HUES48 (cell line): ENCODE data around the gene PRDM8.

Source experiments
- H3K27ac ChIP-seq: one replicate; pipeline ENCODE4 v1.7.0; 2013; ENCODE audit warnings: low read depth, low read length, inconsistent platforms
- H3K27me3 ChIP-seq: 2 replicates; pipeline ENCODE4 v1.6.1; 2013; ENCODE audit warnings: mild to moderate bottlenecking, low read length; ENCODE audit not compliant: control insufficient read depth, insufficient read depth
- H3K36me3 ChIP-seq: 2 replicates; pipeline ENCODE4 v1.6.1; 2013; ENCODE audit warnings: low read length; ENCODE audit not compliant: control insufficient read depth, insufficient read depth
- H3K4me1 ChIP-seq: 2 replicates; pipeline ENCODE4 v1.6.1; 2013; ENCODE audit warnings: mild to moderate bottlenecking, low read length; ENCODE audit not compliant: control insufficient read depth, insufficient read depth
- H3K4me3 ChIP-seq: 2 replicates; pipeline ENCODE4 v1.5.1; 2013; ENCODE audit warnings: mild to moderate bottlenecking, low read depth, low read length
- H3K9ac ChIP-seq: 2 replicates; pipeline ENCODE4 v1.6.1; 2013; ENCODE audit warnings: mild to moderate bottlenecking, low read depth, low read length, moderate library complexity
- H3K9me3 ChIP-seq: 2 replicates; pipeline ENCODE4 v1.6.1; 2013; ENCODE audit warnings: low read length; ENCODE audit not compliant: control insufficient read depth, insufficient read depth

The PRDM8 gene

DNA sequence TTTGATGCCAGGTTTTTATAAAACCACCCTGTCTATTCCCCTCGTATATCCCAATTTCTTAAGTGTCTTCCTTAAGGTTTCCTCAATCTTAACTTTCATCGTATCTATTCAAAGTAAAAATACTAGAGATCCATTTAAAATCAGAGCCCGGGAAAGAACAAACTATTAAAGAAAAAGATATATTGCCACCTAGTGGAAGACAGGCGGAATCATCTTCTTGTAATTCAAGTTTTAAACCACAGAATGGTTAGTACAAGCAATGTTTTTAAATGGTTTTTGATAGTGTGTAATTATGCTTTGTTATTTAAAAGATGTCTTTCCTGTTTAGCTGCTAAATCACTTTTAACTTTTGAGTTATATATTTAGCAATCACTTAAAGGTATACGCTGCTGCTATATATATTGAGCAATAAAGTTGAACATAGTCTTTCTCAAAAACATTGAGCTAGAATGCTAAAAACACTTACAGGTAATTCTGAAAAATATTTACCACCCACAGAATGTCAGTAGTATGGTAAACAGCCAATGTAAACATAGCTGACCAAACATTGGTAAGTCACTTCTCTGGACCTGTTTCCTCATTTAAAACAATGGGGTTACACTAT is 18.2 kb downstream of the PRDM8 start:
- no peak overlapping the region for H3K4me3 ChIP-seq
- no peak overlapping the region for H3K27ac ChIP-seq
- H3K4me1 ChIP-seq: no peaks in the 10 kb centered on the region
- H3K9me3 ChIP-seq: no peaks in the 10 kb centered on the region
- H3K9ac ChIP-seq: no peak overlapping the region
- peaks cover 65% of the 10 kb centered on the region for H3K27me3 ChIP-seq
- H3K36me3 ChIP-seq: no peaks in the 10 kb centered on the region

DNA sequence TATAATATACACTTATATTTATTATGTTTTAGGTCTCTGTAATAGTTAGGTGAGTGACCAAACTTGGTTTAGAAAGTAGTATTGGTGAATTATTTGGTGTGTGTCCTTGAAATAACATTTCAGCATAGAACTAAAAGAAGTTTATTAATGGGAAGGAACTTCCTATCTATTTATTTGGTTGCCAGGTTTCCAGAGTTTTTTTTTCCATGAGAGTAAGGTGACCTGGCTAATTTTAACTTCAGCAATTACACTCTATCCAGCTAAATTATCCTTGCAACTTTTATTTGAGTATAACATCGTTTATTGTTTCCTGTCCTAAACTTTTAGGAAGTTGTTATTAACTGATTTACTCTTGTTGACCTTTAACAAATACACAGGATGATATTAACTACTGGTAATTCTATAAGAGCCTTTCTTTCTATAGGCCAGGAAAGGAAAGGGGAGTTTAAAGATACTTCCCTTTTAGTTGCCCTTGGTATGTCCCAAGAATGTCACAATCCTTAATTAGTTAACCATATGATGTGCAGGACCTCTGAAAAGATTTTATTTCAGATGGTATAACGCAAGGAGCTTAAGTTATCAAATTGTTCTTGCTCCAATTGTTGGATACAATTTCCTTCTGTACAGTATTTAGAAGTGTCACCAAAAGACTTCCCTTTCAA is 18.9 kb downstream of the PRDM8 start:
- Histone ChIP-seq H3K27me3 (peaks cover 58% of the 10 kb centered on the region), H3K36me3 (no peaks in the 10 kb centered on the region), H3K9ac (no peak overlapping the region), H3K27ac (no peak overlapping the region), H3K4me1 (no peaks in the 10 kb centered on the region), H3K4me3 (no peak overlapping the region), H3K9me3 (no peaks in the 10 kb centered on the region)

DNA sequence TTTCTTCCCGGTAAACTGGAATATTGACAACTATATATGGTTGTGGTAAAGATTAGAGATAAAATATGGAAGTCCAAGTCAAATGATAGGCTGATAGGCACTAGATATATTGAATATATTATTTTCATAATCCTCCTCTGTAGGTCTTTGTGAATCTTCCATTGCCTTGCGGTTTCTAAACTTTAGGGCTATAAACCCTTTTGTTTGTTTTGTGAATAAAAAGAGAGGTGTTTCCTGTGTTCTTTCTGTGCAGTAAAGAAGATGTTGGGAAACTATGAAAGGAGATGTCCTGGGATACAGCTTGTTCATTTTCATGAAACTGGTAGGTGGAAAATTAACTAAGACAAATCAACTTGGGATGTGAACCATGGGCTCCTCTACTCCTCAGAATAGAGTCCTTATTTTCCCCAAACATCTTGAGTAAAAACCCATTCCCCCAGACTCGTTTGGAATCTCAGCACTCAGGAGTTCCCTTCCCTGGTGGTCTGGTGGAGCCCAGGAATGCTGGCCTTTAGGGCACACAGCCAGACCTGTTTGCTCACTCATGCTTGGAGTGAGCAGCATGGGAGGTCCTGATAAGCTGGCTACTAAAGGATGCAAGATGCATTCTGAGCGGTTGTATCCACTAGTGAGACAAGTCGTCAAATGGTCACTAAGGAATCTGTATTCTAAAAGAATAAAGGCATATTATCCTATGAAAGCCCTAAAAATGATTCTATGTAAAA is 22.2 kb downstream of the PRDM8 start:
- no peak overlapping the region for H3K9ac ChIP-seq

DNA sequence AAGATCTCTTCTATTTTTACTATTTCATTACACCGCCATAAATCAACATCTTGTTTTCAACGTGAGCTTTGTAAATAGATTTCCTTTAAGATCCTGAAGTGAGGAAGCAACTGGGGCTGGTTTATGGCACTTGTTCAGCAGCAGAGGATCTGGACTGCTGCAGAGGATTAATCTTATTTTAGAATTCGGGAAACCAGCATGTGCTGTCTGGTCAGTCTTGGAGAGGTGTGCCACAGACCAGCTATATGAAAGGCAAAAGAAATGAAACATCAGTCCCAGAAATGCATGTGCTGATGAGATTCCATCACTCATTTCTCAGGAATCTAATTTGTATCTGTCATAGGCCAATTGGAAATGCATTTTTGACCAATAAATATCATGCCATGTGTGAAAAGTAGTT is 23.4 kb downstream of the PRDM8 start:
- Histone ChIP-seq H3K4me1 (no peaks in the 10 kb centered on the region), H3K36me3 (no peaks in the 10 kb centered on the region), H3K9me3 (no peaks in the 10 kb centered on the region), H3K27me3 (peaks cover 21% of the 10 kb centered on the region), H3K9ac (no peak overlapping the region), H3K27ac (no peak overlapping the region), H3K4me3 (no peak overlapping the region)

More for the DNA sequence above, 22.2 kb downstream of the PRDM8 start:
- Histone ChIP-seq H3K9me3 (no peaks in the 10 kb centered on the region), H3K27ac (no peak overlapping the region), H3K27me3 (peaks cover 30% of the 10 kb centered on the region), H3K4me1 (no peaks in the 10 kb centered on the region), H3K36me3 (no peaks in the 10 kb centered on the region), H3K4me3 (no peak overlapping the region)

DNA sequence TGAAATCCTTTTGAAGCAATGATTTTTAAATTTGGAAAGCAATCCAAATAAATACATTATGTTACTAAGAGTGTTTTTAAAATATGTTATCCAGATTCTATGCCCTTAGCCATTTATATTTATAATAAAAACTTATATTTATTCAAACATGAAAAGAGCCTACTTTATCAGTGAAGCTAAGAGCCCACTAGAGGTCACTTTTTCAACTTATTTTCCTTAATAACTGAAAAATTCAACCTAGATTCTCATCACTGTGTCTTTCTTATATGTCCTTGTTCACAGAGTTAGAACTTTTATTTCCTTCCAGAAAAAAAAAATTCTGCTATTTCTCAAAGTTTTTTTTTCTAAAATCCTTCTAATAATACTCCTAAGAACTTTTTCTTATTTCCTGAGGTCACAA is 23.9 kb downstream of the PRDM8 start:
- H3K9me3 ChIP-seq: no peaks in the 10 kb centered on the region
- H3K9ac ChIP-seq: no peak overlapping the region
- H3K4me1 ChIP-seq: no peaks in the 10 kb centered on the region
- H3K36me3 ChIP-seq: no peaks in the 10 kb centered on the region
- H3K4me3 ChIP-seq: no peak overlapping the region
- H3K27ac ChIP-seq: no peak overlapping the region
- peaks cover 18% of the 10 kb centered on the region for H3K27me3 ChIP-seq

DNA sequence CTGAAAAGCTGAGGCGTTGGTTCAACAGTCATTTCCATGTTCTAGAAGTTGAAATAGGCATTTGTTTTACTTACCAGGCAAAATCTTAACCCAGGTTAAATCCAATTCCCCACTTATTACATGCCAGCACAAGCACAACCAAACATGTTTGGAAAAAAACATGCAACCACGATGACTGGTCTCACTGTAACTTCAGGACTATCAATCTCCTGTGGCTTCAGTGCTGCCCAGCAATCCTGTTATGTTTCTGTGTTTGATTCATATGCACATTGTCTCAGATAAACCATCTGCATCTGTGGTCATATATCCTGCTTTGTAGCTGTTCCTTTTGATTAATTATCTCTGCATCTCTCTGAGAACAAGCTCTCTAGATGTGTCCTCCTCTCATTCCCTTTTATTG is 28.3 kb downstream of the PRDM8 start:
- no peaks in the 10 kb centered on the region for H3K9me3 ChIP-seq
- no peak overlapping the region for H3K4me3 ChIP-seq
- no peaks in the 10 kb centered on the region for H3K36me3 ChIP-seq
- no peaks in the 10 kb centered on the region for H3K4me1 ChIP-seq
- H3K27me3 ChIP-seq: no peaks in the 10 kb centered on the region
- no peak overlapping the region for H3K27ac ChIP-seq
- no peak overlapping the region for H3K9ac ChIP-seq

DNA sequence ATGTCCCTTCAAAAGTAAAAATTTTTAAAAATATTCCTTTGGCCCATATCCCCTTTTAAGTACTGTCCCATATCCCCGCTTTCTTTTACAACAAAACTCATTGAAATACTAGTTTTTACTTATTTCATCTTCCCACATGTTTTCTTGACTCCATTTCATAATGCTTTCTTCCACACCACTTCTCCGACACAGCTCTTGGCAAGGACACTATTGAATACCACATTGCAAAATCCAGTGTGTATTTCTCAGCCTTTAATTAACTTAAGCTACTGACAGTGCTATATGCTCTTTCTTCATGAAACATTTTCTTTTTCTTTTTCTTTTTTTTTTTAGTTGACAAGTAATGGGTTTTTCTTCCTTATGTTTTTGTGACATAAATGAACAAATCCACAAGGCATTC is 28.8 kb downstream of the PRDM8 start:
- Histone ChIP-seq H3K4me1 (no peaks in the 10 kb centered on the region), H3K9ac (no peak overlapping the region), H3K27ac (no peak overlapping the region), H3K36me3 (no peaks in the 10 kb centered on the region), H3K9me3 (no peaks in the 10 kb centered on the region), H3K27me3 (no peaks in the 10 kb centered on the region), H3K4me3 (no peak overlapping the region)

DNA sequence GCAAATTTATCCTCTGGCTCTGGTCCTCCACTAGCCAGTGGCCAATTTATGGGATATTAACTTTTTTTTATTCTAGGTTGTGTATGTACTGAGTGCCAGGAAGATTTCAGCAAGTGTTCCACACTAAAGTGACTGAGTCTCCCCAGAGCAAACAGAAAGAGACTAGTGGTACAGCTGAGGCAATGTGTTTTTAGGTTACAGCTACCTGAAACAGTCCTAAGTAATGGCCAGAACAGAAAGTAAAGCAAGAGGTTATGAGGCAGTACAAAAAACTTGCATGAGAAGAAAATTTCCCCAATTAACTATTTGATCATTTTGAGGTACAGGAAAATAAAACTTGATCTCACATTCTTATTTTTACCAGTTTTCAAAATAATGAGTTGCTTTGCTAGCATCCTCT is 31.2 kb downstream of the PRDM8 start:
- H3K27me3 ChIP-seq: no peaks in the 10 kb centered on the region
- H3K36me3 ChIP-seq: no peaks in the 10 kb centered on the region
- no peaks in the 10 kb centered on the region for H3K9me3 ChIP-seq
- no peak overlapping the region for H3K27ac ChIP-seq
- no peak overlapping the region for H3K4me3 ChIP-seq
- H3K9ac ChIP-seq: no peak overlapping the region
- no peaks in the 10 kb centered on the region for H3K4me1 ChIP-seq

DNA sequence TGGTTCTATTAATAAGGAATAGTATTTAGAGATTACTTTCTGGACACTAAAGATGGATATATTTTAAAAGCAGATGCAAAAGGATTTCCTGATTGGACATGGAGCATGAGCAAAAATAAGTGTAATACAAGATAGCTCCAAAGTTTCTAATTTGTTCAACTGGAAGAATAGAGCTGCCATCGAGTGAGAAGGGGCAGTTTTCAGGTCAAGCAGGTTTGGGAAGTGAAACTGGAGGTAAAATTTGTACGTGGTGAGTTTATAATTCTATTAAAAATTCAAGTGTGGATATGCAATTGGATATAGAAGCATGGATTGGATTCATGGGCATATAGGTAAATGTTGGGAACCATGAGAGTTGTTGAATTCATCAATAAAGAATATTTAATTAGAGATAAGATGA is 31.8 kb downstream of the PRDM8 start:
- Histone ChIP-seq H3K9ac (no peak overlapping the region), H3K4me3 (no peak overlapping the region), H3K9me3 (no peaks in the 10 kb centered on the region), H3K4me1 (no peaks in the 10 kb centered on the region), H3K36me3 (no peaks in the 10 kb centered on the region), H3K27me3 (no peaks in the 10 kb centered on the region), H3K27ac (no peak overlapping the region)

DNA sequence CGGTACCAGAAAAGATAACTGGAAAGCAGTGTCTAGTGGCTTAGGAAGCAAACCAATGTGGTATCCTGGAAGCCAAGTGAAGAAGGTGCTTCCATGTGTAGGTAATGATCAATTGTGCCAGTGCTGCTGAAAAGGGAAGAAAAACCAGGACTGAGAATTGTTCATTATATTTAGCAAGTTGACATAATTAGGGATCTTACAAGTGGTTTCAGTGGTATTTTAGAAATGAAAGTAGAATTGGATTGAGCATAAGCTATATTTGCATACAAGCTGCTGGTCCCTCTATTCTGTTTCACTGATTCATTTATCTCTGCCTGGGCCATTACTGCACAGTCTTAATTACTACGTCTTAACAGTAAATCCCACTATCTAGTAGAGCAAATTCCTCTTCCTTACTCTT is 32.3 kb downstream of the PRDM8 start:
- Histone ChIP-seq H3K27ac (no peak overlapping the region), H3K9me3 (no peaks in the 10 kb centered on the region), H3K9ac (no peak overlapping the region), H3K27me3 (no peaks in the 10 kb centered on the region), H3K36me3 (no peaks in the 10 kb centered on the region), H3K4me3 (no peak overlapping the region), H3K4me1 (no peaks in the 10 kb centered on the region)

DNA sequence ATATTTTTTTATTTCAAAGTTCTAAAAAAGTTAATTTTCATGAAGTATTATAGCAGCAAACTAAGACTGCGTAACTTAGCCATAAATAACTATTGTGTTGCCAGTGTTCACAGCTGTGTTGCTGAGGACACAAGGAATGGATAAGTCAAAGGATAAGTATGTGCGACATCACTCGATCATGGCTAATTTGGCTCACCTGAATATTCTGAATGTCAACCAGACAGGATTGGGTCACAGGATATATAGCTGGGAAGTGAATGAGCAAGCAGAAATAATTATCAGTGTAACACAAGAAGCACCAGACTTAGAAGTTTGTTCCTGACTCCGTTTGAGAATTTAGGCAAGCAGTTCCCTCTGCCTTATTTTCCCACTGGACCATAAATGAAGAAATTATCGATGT is 33.9 kb downstream of the PRDM8 start:
- Histone ChIP-seq H3K27ac (no peak overlapping the region), H3K9me3 (no peaks in the 10 kb centered on the region)

More for the DNA sequence above, 33.9 kb downstream of the PRDM8 start:
- H3K9ac ChIP-seq: no peak overlapping the region
- H3K4me3 ChIP-seq: no peak overlapping the region
- H3K27me3 ChIP-seq: no peaks in the 10 kb centered on the region
- no peaks in the 10 kb centered on the region for H3K36me3 ChIP-seq
- no peaks in the 10 kb centered on the region for H3K4me1 ChIP-seq
